NT2/D1 (cell line): ENCODE measurements around the gene SH3GL2.

Experiments used
- DNase-seq: peaks from one replicate; pipeline ENCODE4 v3.0.0-alpha.2; 2011; ENCODE audit warnings: low read depth, low spot score
- H3K27me3 ChIP-seq: 2 replicates; pipeline ENCODE4 v1.6.0; 2011; ENCODE audit warnings: mild to moderate bottlenecking; ENCODE audit not compliant: insufficient read length, insufficient read depth
- H3K36me3 ChIP-seq: 2 replicates; pipeline ENCODE4 v1.6.1; 2011; ENCODE audit warnings: mild to moderate bottlenecking, low read length, mixed read lengths; ENCODE audit not compliant: insufficient read depth, insufficient read length
- H3K4me1 ChIP-seq: 2 replicates; pipeline ENCODE4 v1.5.1; 2011; ENCODE audit not compliant: insufficient read depth, insufficient read length
- H3K4me3 ChIP-seq: 2 replicates; pipeline ENCODE4 v1.5.1; 2011; ENCODE audit warnings: low read depth; ENCODE audit not compliant: insufficient read length
- H3K9ac ChIP-seq: 2 replicates; pipeline ENCODE4 v1.6.0; 2011; ENCODE audit warnings: low read depth; ENCODE audit not compliant: insufficient read length
- H3K9me3 ChIP-seq: 2 replicates; pipeline ENCODE4 v1.5.1; 2011; ENCODE audit warnings: mild to moderate bottlenecking, low read length; ENCODE audit not compliant: insufficient read depth
- SUZ12 ChIP-seq: IDR thresholded peaks from 2 replicates; pipeline ENCODE4 v1.6.1; 2011; ENCODE audit not compliant: insufficient read length, insufficient read depth; ENCODE audit errors: extremely low read depth
- YY1 ChIP-seq: IDR thresholded peaks from 2 replicates; pipeline ENCODE4 v1.6.1; 2011; ENCODE audit not compliant: insufficient read length, insufficient read depth
- ZNF274 ChIP-seq: IDR thresholded peaks from 2 replicates; pipeline ENCODE4 v1.6.1; 2011; ENCODE audit warnings: mild to moderate bottlenecking, low read depth, low read length

SH3GL2 gene

GRCh38 chr9:17611342-17611741 lies 32.5 kb downstream of the SH3GL2 start:
- Histone ChIP-seq H3K27me3 (no peaks in the 10 kb centered on the region), H3K4me1 (no peaks in the 10 kb centered on the region), H3K36me3 (no peaks in the 10 kb centered on the region), H3K9ac (no peak overlapping the region), H3K4me3 (no peak overlapping the region), H3K9me3 (no peaks in the 10 kb centered on the region)
- TF ChIP-seq ZNF274: no peak
- TF ChIP-seq YY1: no peak
- TF ChIP-seq SUZ12: no peak
- DNase-seq: no peak

GRCh38 chr9:17611917-17612316 lies 33.1 kb downstream of the SH3GL2 start:
- no peak for TF ChIP-seq ZNF274
- TF ChIP-seq SUZ12: no peak
- TF ChIP-seq YY1: no peak
- H3K4me3 ChIP-seq: no peak overlapping the region
- H3K9ac ChIP-seq: no peak overlapping the region
- no peak for DNase-seq
- H3K27me3 ChIP-seq: no peaks in the 10 kb centered on the region
- H3K36me3 ChIP-seq: no peaks in the 10 kb centered on the region
- H3K4me1 ChIP-seq: no peaks in the 10 kb centered on the region
- H3K9me3 ChIP-seq: no peaks in the 10 kb centered on the region

GRCh38 chr9:17613758-17614157 lies 34.9 kb downstream of the SH3GL2 start:
- Histone ChIP-seq H3K36me3 (no peaks in the 10 kb centered on the region), H3K4me3 (no peak overlapping the region), H3K9ac (no peak overlapping the region), H3K9me3 (no peaks in the 10 kb centered on the region), H3K4me1 (no peaks in the 10 kb centered on the region), H3K27me3 (no peaks in the 10 kb centered on the region)
- TF ChIP-seq YY1 (no peak), SUZ12 (no peak), ZNF274 (no peak)
- DNase-seq: no peak

- Histone ChIP-seq H3K27me3 (no peaks in the 10 kb centered on the region), H3K9me3 (no peaks in the 10 kb centered on the region), H3K36me3 (no peaks in the 10 kb centered on the region), H3K9ac (no peak overlapping the region), H3K4me3 (no peak overlapping the region), H3K4me1 (no peaks in the 10 kb centered on the region)
- DNase-seq: no peak
- TF ChIP-seq YY1: no peak
- TF ChIP-seq SUZ12: no peak
- no peak for TF ChIP-seq ZNF274
Measured at GRCh38 chr9:17614250-17614649, 35.4 kb downstream of the SH3GL2 start.

GRCh38 chr9:17614903-17615302 lies 36.0 kb downstream of the SH3GL2 start:
- DNase-seq: no peak
- Histone ChIP-seq H3K9me3 (no peaks in the 10 kb centered on the region), H3K27me3 (no peaks in the 10 kb centered on the region), H3K4me3 (no peak overlapping the region), H3K9ac (no peak overlapping the region), H3K36me3 (no peaks in the 10 kb centered on the region), H3K4me1 (no peaks in the 10 kb centered on the region)
- TF ChIP-seq SUZ12 (no peak), YY1 (no peak), ZNF274 (no peak)

- no peaks in the 10 kb centered on the region for H3K9me3 ChIP-seq
- H3K27me3 ChIP-seq: no peaks in the 10 kb centered on the region
- no peak overlapping the region for H3K9ac ChIP-seq
- DNase-seq: no peak
- no peaks in the 10 kb centered on the region for H3K4me1 ChIP-seq
- no peak for TF ChIP-seq YY1
- TF ChIP-seq SUZ12: no peak
- no peak for TF ChIP-seq ZNF274
- H3K4me3 ChIP-seq: no peak overlapping the region
- H3K36me3 ChIP-seq: no peaks in the 10 kb centered on the region
Measured at GRCh38 chr9:17622141-17622540, 43.3 kb downstream of the SH3GL2 start.

GRCh38 chr9:17622749-17623148 lies 43.9 kb downstream of the SH3GL2 start:
- no peaks in the 10 kb centered on the region for H3K4me1 ChIP-seq
- no peaks in the 10 kb centered on the region for H3K36me3 ChIP-seq
- no peak overlapping the region for H3K4me3 ChIP-seq
- H3K9me3 ChIP-seq: no peaks in the 10 kb centered on the region
- no peak for TF ChIP-seq YY1
- no peak for TF ChIP-seq ZNF274
- no peak for TF ChIP-seq SUZ12
- H3K27me3 ChIP-seq: no peaks in the 10 kb centered on the region
- H3K9ac ChIP-seq: no peak overlapping the region
- no peak for DNase-seq

GRCh38 chr9:17623965-17624364 lies 45.1 kb downstream of the SH3GL2 start:
- H3K4me1 ChIP-seq: no peaks in the 10 kb centered on the region
- no peaks in the 10 kb centered on the region for H3K9me3 ChIP-seq
- H3K27me3 ChIP-seq: no peaks in the 10 kb centered on the region
- DNase-seq: no peak
- H3K9ac ChIP-seq: no peak overlapping the region
- TF ChIP-seq SUZ12 (no peak), ZNF274 (no peak), YY1 (no peak)
- H3K4me3 ChIP-seq: no peak overlapping the region
- H3K36me3 ChIP-seq: no peaks in the 10 kb centered on the region
